NCI-H1417 treated with DMSO at 0.1 percent for 48 hours (cell line): Measurements from ENCODE around the gene ECE2.
A peak's percentile ranks its signal among the peaks of the same experiment; 100 is the strongest.

Source experiments
- DNase-seq: peaks from one replicate; lab custom pipeline; 2025; lab: John Stamatoyannopoulos, UW

The ECE2 gene

GRCh38 chr3:184314700-184315542 lies 39.1 kb downstream of the ECE2 start:
- no peak for DNase-seq

GRCh38 chr3:184315543-184315867 lies 39.7 kb downstream of the ECE2 start:
- DNase-seq, result no peak

- no peak for DNase-seq
Observed at GRCh38 chr3:184315871-184316661, 40.2 kb downstream of the ECE2 start.

GRCh38 chr3:184316792-184317191 lies 41.0 kb downstream of the ECE2 start:
- no peak for DNase-seq

GRCh38 chr3:184317201-184317600 lies 41.4 kb downstream of the ECE2 start:
- no peak for DNase-seq

GRCh38 chr3:184320104-184320445 lies 44.3 kb downstream of the ECE2 start:
- DNase-seq, result no peak

GRCh38 chr3:184321666-184322065 lies 45.8 kb downstream of the ECE2 start:
- no peak for DNase-seq

GRCh38 chr3:184322731-184323487 lies 47.1 kb downstream of the ECE2 start:
- no peak for DNase-seq

- no peak for DNase-seq
Observed at GRCh38 chr3:184323696-184324095, 47.9 kb downstream of the ECE2 start.

- no peak for DNase-seq
Observed at GRCh38 chr3:184325269-184325668, 49.4 kb downstream of the ECE2 start.

- DNase-seq, result no peak
Observed at GRCh38 chr3:184325715-184326369, 50.0 kb downstream of the ECE2 start.

- DNase-seq, result no peak
Observed at GRCh38 chr3:184327171-184327570, 51.3 kb downstream of the ECE2 start.

GRCh38 chr3:184328516-184328915 lies 52.7 kb downstream of the ECE2 start:
- no peak for DNase-seq

- no peak for DNase-seq
Observed at GRCh38 chr3:184332370-184333090, 56.7 kb downstream of the ECE2 start.

GRCh38 chr3:184333190-184333589 lies 57.4 kb downstream of the ECE2 start:
- DNase-seq, result no peak

GRCh38 chr3:184333700-184334099 lies 57.9 kb downstream of the ECE2 start:
- no peak for DNase-seq

- no peak for DNase-seq
Observed at GRCh38 chr3:184334470-184335158, 58.8 kb downstream of the ECE2 start.

- DNase-seq, result no peak
Observed at GRCh38 chr3:184335291-184335660, 59.5 kb downstream of the ECE2 start.

- DNase-seq, result peak; percentile 15
Observed at GRCh38 chr3:184335661-184336546, 60.1 kb downstream of the ECE2 start.
